Measurements from ENCODE around the gene CHPF2.

Gene CHPF2

GRCh38 chr7:151193203-151193978 lies 38.9 kb upstream of the CHPF2 start:
- Histone ChIP-seq H3K27ac (ENCODE audit: low read depth, low read length, severe bottlenecking) (no peak overlapping the region), H3K9me3 (ENCODE audit: control insufficient read depth, low read length) (no peaks in the 10 kb centered on the region), H3K4me3 (ENCODE audit: extremely low read depth, insufficient read depth, low read length, poor library complexity, severe bottlenecking) (no peak overlapping the region), H3K36me3 (ENCODE audit: control insufficient read depth, insufficient read depth, low read length) (no peaks in the 10 kb centered on the region), H3K4me1 (ENCODE audit: control insufficient read depth, insufficient read depth, low read length, poor library complexity, severe bottlenecking) (no peaks in the 10 kb centered on the region)
- WGBS, 2 experiments (ENCODE audit: insufficient coverage in 2 of 2), result 90 to 97% methylated on average over 9 to 10 of the region's 14 CpGs

- Histone ChIP-seq H3K9me3 (ENCODE audit: control insufficient read depth, low read length) (no peaks in the 10 kb centered on the region), H3K36me3 (ENCODE audit: control insufficient read depth, insufficient read depth, low read length) (no peaks in the 10 kb centered on the region), H3K27ac (ENCODE audit: low read depth, low read length, severe bottlenecking) (no peak overlapping the region), H3K4me3 (ENCODE audit: extremely low read depth, insufficient read depth, low read length, poor library complexity, severe bottlenecking) (no peak overlapping the region), H3K4me1 (ENCODE audit: control insufficient read depth, insufficient read depth, low read length, poor library complexity, severe bottlenecking) (no peaks in the 10 kb centered on the region)
- WGBS, 2 experiments (ENCODE audit: insufficient coverage in 2 of 2), result 90 to 92% methylated on average over 3 to 5 of the region's 7 CpGs
Measured at GRCh38 chr7:151194188-151194587, 38.1 kb upstream of the CHPF2 start.

- no peak overlapping the region for H3K4me3 ChIP-seq (ENCODE audit: extremely low read depth, insufficient read depth, low read length, poor library complexity, severe bottlenecking)
- no peaks in the 10 kb centered on the region for H3K9me3 ChIP-seq (ENCODE audit: control insufficient read depth, low read length)
- peaks cover 4% of the 10 kb centered on the region for H3K4me1 ChIP-seq (ENCODE audit: control insufficient read depth, insufficient read depth, low read length, poor library complexity, severe bottlenecking)
- H3K27ac ChIP-seq (ENCODE audit: low read depth, low read length, severe bottlenecking), result no peak overlapping the region
- H3K36me3 ChIP-seq (ENCODE audit: control insufficient read depth, insufficient read depth, low read length), result no peaks in the 10 kb centered on the region
- WGBS, 2 experiments (ENCODE audit: insufficient coverage in 2 of 2), result 59 to 64% methylated on average over 9 to 10 of the region's 19 CpGs
Measured at GRCh38 chr7:151195616-151196450, 36.5 kb upstream of the CHPF2 start.

- H3K4me3 ChIP-seq (ENCODE audit: extremely low read depth, insufficient read depth, low read length, poor library complexity, severe bottlenecking), result no peak overlapping the region
- H3K36me3 ChIP-seq (ENCODE audit: control insufficient read depth, insufficient read depth, low read length), result no peaks in the 10 kb centered on the region
- H3K9me3 ChIP-seq (ENCODE audit: control insufficient read depth, low read length), result no peaks in the 10 kb centered on the region
- H3K27ac ChIP-seq (ENCODE audit: low read depth, low read length, severe bottlenecking), result no peak overlapping the region
- H3K4me1 ChIP-seq (ENCODE audit: control insufficient read depth, insufficient read depth, low read length, poor library complexity, severe bottlenecking), result peaks cover 4% of the 10 kb centered on the region
Measured at GRCh38 chr7:151197932-151198331, 34.4 kb upstream of the CHPF2 start.

GRCh38 chr7:151198945-151199848 lies 33.1 kb upstream of the CHPF2 start:
- H3K4me3 ChIP-seq (ENCODE audit: extremely low read depth, insufficient read depth, low read length, poor library complexity, severe bottlenecking), result no peak overlapping the region
- H3K4me1 ChIP-seq (ENCODE audit: control insufficient read depth, insufficient read depth, low read length, poor library complexity, severe bottlenecking), result peaks cover 4% of the 10 kb centered on the region
- no peaks in the 10 kb centered on the region for H3K9me3 ChIP-seq (ENCODE audit: control insufficient read depth, low read length)
- WGBS, 2 experiments (ENCODE audit: insufficient coverage in 2 of 2), result 76 to 91% methylated on average over 19 to 26 of the region's 30 CpGs
- H3K27ac ChIP-seq (ENCODE audit: low read depth, low read length, severe bottlenecking), result no peak overlapping the region
- no peaks in the 10 kb centered on the region for H3K36me3 ChIP-seq (ENCODE audit: control insufficient read depth, insufficient read depth, low read length)

- H3K4me3 ChIP-seq (ENCODE audit: extremely low read depth, insufficient read depth, low read length, poor library complexity, severe bottlenecking), result no peak overlapping the region
- 90 to 96% methylated on average over 2 of the region's 3 CpGs for WGBS, 2 experiments (ENCODE audit: insufficient coverage in 2 of 2)
- peaks cover 4% of the 10 kb centered on the region for H3K4me1 ChIP-seq (ENCODE audit: control insufficient read depth, insufficient read depth, low read length, poor library complexity, severe bottlenecking)
- no peaks in the 10 kb centered on the region for H3K9me3 ChIP-seq (ENCODE audit: control insufficient read depth, low read length)
- no peaks in the 10 kb centered on the region for H3K36me3 ChIP-seq (ENCODE audit: control insufficient read depth, insufficient read depth, low read length)
- H3K27ac ChIP-seq (ENCODE audit: low read depth, low read length, severe bottlenecking), result no peak overlapping the region
Measured at GRCh38 chr7:151201344-151201743, 30.9 kb upstream of the CHPF2 start.

GRCh38 chr7:151201751-151202150 lies 30.5 kb upstream of the CHPF2 start:
- 91 to 93% methylated on average over 3 to 4 of the region's 4 CpGs for WGBS, 2 experiments (ENCODE audit: insufficient coverage in 2 of 2)

GRCh38 chr7:151202836-151203235 lies 29.4 kb upstream of the CHPF2 start:
- no peaks in the 10 kb centered on the region for H3K36me3 ChIP-seq (ENCODE audit: control insufficient read depth, insufficient read depth, low read length)
- H3K4me1 ChIP-seq (ENCODE audit: control insufficient read depth, insufficient read depth, low read length, poor library complexity, severe bottlenecking), result peaks cover 4% of the 10 kb centered on the region
- no peak overlapping the region for H3K27ac ChIP-seq (ENCODE audit: low read depth, low read length, severe bottlenecking)
- WGBS, 2 experiments (ENCODE audit: insufficient coverage in 2 of 2), result 95 to 98% methylated on average over 9 of the region's 9 CpGs
- no peaks in the 10 kb centered on the region for H3K9me3 ChIP-seq (ENCODE audit: control insufficient read depth, low read length)
- no peak overlapping the region for H3K4me3 ChIP-seq (ENCODE audit: extremely low read depth, insufficient read depth, low read length, poor library complexity, severe bottlenecking)

More at GRCh38 chr7:151201751-151202150, 30.5 kb upstream of the CHPF2 start:
- Histone ChIP-seq H3K4me1 (ENCODE audit: control insufficient read depth, insufficient read depth, low read length, poor library complexity, severe bottlenecking) (peaks cover 4% of the 10 kb centered on the region), H3K4me3 (ENCODE audit: extremely low read depth, insufficient read depth, low read length, poor library complexity, severe bottlenecking) (no peak overlapping the region), H3K36me3 (ENCODE audit: control insufficient read depth, insufficient read depth, low read length) (no peaks in the 10 kb centered on the region), H3K9me3 (ENCODE audit: control insufficient read depth, low read length) (no peaks in the 10 kb centered on the region), H3K27ac (ENCODE audit: low read depth, low read length, severe bottlenecking) (no peak overlapping the region)

GRCh38 chr7:151204383-151205032 lies 27.8 kb upstream of the CHPF2 start:
- H3K27ac ChIP-seq (ENCODE audit: low read depth, low read length, severe bottlenecking), result no peak overlapping the region
- no peaks in the 10 kb centered on the region for H3K9me3 ChIP-seq (ENCODE audit: control insufficient read depth, low read length)
- H3K4me1 ChIP-seq (ENCODE audit: control insufficient read depth, insufficient read depth, low read length, poor library complexity, severe bottlenecking), result peaks cover 4% of the 10 kb centered on the region
- no peak overlapping the region for H3K4me3 ChIP-seq (ENCODE audit: extremely low read depth, insufficient read depth, low read length, poor library complexity, severe bottlenecking)
- no peaks in the 10 kb centered on the region for H3K36me3 ChIP-seq (ENCODE audit: control insufficient read depth, insufficient read depth, low read length)
- 91 to 92% methylated on average over 47 of the region's 48 CpGs for WGBS, 2 experiments (ENCODE audit: insufficient coverage in 2 of 2)

GRCh38 chr7:151205730-151206129 lies 26.6 kb upstream of the CHPF2 start:
- H3K27ac ChIP-seq (ENCODE audit: low read depth, low read length, severe bottlenecking), result no peak overlapping the region
- H3K9me3 ChIP-seq (ENCODE audit: control insufficient read depth, low read length), result no peaks in the 10 kb centered on the region
- 95 to 100% methylated on average over 2 to 4 of the region's 6 CpGs for WGBS, 2 experiments (ENCODE audit: insufficient coverage in 2 of 2)
- H3K36me3 ChIP-seq (ENCODE audit: control insufficient read depth, insufficient read depth, low read length), result no peaks in the 10 kb centered on the region
- H3K4me1 ChIP-seq (ENCODE audit: control insufficient read depth, insufficient read depth, low read length, poor library complexity, severe bottlenecking), result no peaks in the 10 kb centered on the region
- H3K4me3 ChIP-seq (ENCODE audit: extremely low read depth, insufficient read depth, low read length, poor library complexity, severe bottlenecking), result no peak overlapping the region

Measured in mesodermal cell (in vitro differentiated cells).